Body of pancreas (tissue), 4 donors: ENCODE results near the gene TAF11L12.
"Not testable (repeated sequence)": the region's sequence is repeated elsewhere in the genome, so short reads cannot be mapped to it uniquely, and the experiment has no call there.

ENCODE experiments used
- CTCF ChIP-seq, 7 experiments: fragments of 450-650 bp in 4 of 7; fragments of 200-600 bp in 3 of 7; sonication (generic) in 3 of 7; IDR thresholded peaks; one replicate each; pipeline ENCODE4 v1.5.1; 2016 to 2019; ENCODE audit warnings: antibody characterized with exemption in 7 of 7
- POLR2A ChIP-seq, 3 donors: fragments of 450-650 bp; IDR thresholded peaks; one replicate each; pipeline ENCODE4 v1.6.1; 2016; ENCODE audit warnings: antibody characterized with exemption in 3 of 3, mild to moderate bottlenecking in 2 of 3

- not testable (repeated sequence) for TF ChIP-seq CTCF, POLR2A (IDR thresholded peaks at IDR 0.05)
Observed at GRCh38 chr5:17610092-17610491, at the start of gene TAF11L12.
